ENCODE data around the gene GTPBP1. TPM values are rescaled to one million over a fixed set of nuclear protein-coding genes. Genes with fewer than 3 reads are reported as not detected.

The GTPBP1 gene
- total RNA-seq, 3 donors from 2014 or later (not counting 1 experiment from before 2014, with no cell fraction given), result 236 to 259 (median 249) TPM

DNA sequence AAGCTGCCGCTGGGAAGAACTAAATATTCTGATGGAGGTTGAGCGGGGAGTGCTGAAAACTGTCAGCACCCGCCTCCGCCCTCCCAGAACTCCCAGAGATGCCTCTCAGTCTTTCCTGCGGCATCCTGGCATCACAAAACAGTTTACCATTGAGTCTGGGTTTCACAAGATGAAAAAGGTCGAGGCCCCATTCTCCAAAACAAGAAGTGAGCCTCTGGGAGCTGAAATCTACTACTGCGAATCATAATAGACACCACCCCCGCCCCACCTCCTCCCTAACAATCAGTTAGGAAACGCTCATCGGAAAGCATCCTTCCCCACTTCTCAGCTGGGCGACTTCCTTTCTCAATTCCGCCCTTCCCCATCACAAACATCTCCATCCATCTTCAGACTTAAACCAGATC is 49.0 kb downstream of the GTPBP1 start:
- Mint-ChIP-seq H3K27ac (peak overlapping the region; percentile 88 to 98), H3K27me3 (ENCODE audit: low read depth in 2 of 2) (no peaks in the 10 kb centered on the region), H3K4me1 (peaks cover 65 to 82% of the 10 kb centered on the region in 2 donors), H3K4me3 (peak overlapping the region; percentile 99), H3K9me3 (no peaks in the 10 kb centered on the region), H3K36me3 (peaks cover 7% of the 10 kb centered on the region)
- no peaks in the 10 kb centered on the region for H3K9me3 ChIP-seq (ENCODE audit: control insufficient read depth, insufficient read depth, low read length)
- H3K36me3 ChIP-seq (ENCODE audit: control insufficient read depth, insufficient read depth, low read length), result peaks cover 38% of the 10 kb centered on the region
- intact Hi-C loops (cut with micrococcal nuclease), result loop anchor here (5.0 to 10.0 kb wide), 2 partner anchors 38 to 250 kb away; partner anchors contain the start of genes DDX17 and DNAL4
- H3K4me1 ChIP-seq (ENCODE audit: control insufficient read depth, insufficient read depth, low read length), result peaks cover 79% of the 10 kb centered on the region
- 0% methylated on average over 12 of the region's 12 CpGs for WGBS (ENCODE audit: insufficient coverage)
- TF ChIP-seq CTCF (IDR thresholded peaks at IDR 0.05), result no peak
- H3K27me3 ChIP-seq (ENCODE audit: control insufficient read depth, insufficient read depth, low read length), result no peaks in the 10 kb centered on the region
- no peak for ATAC-seq
- peak in 1 of 2 donors; percentile 62 for DNase-seq
- H3K4me3 ChIP-seq (ENCODE audit: low read length), result peak overlapping the region; percentile 93
- peak overlapping the region; percentile 86 for H3K27ac ChIP-seq (ENCODE audit: low read length)

DNA sequence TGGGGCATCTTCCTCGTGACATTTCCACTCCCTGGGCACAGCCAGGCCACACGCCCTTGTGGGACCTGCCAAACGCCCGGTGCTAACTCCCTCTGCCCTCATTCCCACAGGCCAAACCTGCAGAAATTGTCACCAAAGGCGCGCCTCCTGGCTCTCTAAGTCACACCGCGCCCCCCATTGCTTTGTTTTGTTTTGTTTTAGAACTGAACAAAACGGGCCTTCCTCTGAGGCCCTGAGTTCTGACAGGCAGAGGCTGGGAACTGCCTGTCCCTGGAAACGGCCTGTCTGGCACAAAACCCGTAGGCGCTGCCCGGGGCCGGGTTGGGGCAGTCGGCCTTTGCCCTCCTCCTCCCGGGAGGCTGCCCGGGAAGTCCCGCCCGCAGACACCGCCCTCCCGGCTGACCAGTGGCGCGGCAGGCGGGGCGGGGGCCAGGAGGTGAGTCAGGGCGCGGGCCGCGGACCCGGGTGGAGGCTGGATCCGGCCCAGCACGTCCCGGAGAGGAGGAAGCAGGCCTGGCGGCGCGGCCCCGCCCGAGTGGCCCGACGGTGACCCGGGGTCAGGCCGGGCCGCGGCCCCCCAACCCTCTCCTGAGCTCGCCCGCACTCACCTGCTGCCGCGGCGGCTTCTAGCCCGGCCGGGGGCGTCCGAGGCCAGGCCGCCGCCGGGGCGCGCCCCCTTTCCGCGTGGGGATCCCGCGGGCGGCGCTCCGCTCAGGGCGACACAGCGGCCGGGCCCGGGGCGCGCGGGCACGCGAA is 49.6 kb downstream of the GTPBP1 start:
- Histone ChIP-seq H3K4me1 (ENCODE audit: control insufficient read depth, insufficient read depth, low read length) (peaks cover 79% of the 10 kb centered on the region), H3K27me3 (ENCODE audit: control insufficient read depth, insufficient read depth, low read length) (no peaks in the 10 kb centered on the region), H3K4me3 (ENCODE audit: low read length) (peak overlapping the region; percentile 93), H3K9me3 (ENCODE audit: control insufficient read depth, insufficient read depth, low read length) (no peaks in the 10 kb centered on the region), H3K36me3 (ENCODE audit: control insufficient read depth, insufficient read depth, low read length) (peaks cover 32% of the 10 kb centered on the region), H3K27ac (ENCODE audit: low read length) (peak overlapping the region; percentile 86)
- under 1% methylated on average over 74 of the region's 74 CpGs for WGBS (ENCODE audit: insufficient coverage)
- H3K27ac Mint-ChIP-seq, result peak overlapping the region; percentile 88 to 98
- peaks cover 65 to 76% of the 10 kb centered on the region in 2 donors for H3K4me1 Mint-ChIP-seq
- H3K27me3 Mint-ChIP-seq (ENCODE audit: low read depth in 2 of 2), result no peaks in the 10 kb centered on the region
- no peak for TF ChIP-seq CTCF (IDR thresholded peaks at IDR 0.05)
- peak; percentile 28 to 68 (median 32) for ATAC-seq
- peak overlapping the region; percentile 99 for H3K4me3 Mint-ChIP-seq
- H3K9me3 Mint-ChIP-seq, result no peaks in the 10 kb centered on the region
- peaks cover 7% of the 10 kb centered on the region for H3K36me3 Mint-ChIP-seq
- peak; percentile 64 to 74 for DNase-seq
- intact Hi-C loops (cut with micrococcal nuclease), result loop anchor here (5.0 to 10.0 kb wide), 2 partner anchors 37 to 251 kb away; partner anchors contain the start of genes DDX17 and DNAL4

DNA sequence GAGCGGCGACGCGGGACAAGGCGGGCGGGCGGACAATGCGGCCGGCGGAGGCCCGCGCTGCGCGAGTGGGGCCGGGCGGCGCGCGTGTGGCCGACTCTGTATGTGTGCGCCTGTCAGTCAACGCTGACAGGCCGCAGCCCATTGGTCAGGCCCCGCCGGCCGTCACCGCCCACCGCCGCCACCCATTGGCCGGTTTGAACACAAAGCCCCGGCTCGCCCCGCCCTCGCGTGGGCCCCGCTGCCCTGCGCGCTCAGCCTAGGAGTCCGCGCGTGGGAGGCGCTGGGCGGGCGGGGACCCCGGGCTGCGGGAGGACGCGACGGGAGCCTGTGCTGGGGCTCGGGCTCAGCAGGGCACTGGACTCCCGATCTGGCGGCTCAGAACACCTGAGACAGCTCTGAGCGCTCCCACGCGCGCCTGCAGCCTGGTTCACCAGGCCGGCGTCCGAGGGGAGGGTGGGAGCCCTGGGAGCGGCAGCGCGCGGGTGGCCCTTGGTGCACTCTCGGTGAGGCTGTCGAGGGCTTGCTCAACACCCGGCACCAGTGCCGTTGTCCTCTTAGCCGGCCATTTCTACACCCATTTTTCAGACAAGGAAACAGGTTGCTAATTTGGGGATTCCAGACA is 50.3 kb downstream of the GTPBP1 start, which contains the start of gene SUN2:
Gene SUN2, minus strand, starts transcription at position 88 of the 622 bp plus-strand sequence. CDS start 3,370 bp downstream, outside the sequence.
- H3K4me1 Mint-ChIP-seq, result peaks cover 64 to 69% of the 10 kb centered on the region in 2 donors
- under 1% methylated on average over 68 of the region's 68 CpGs for WGBS (ENCODE audit: insufficient coverage)
- TF ChIP-seq CTCF (IDR thresholded peaks at IDR 0.05), result no peak

More for the DNA sequence above, 50.3 kb downstream of the GTPBP1 start, which contains the start of gene SUN2:
- peak; percentile 76 to 90 (median 82) for ATAC-seq
- H3K9me3 ChIP-seq (ENCODE audit: control insufficient read depth, insufficient read depth, low read length), result no peaks in the 10 kb centered on the region
- intact Hi-C loops (cut with micrococcal nuclease), result loop anchor here (2.0 to 10.0 kb wide), 3 partner anchors 36 to 251 kb away; partner anchors contain the start of genes DDX17, DNAL4 and GTPBP1
- H3K4me3 ChIP-seq (ENCODE audit: low read length), result peak within 1 kb of the TSS; percentile 93
- Mint-ChIP-seq H3K27me3 (ENCODE audit: low read depth in 2 of 2) (no peaks in the 10 kb centered on the region), H3K4me3 (peak within 1 kb of the TSS; percentile 99), H3K9me3 (no peaks in the 10 kb centered on the region), H3K36me3 (peaks cover 7% of the 10 kb centered on the region), H3K27ac (peak within 1 kb of the TSS; percentile 88 to 98)
- no peaks in the 10 kb centered on the region for H3K27me3 ChIP-seq (ENCODE audit: control insufficient read depth, insufficient read depth, low read length)
- peaks cover 25% of the 10 kb centered on the region for H3K36me3 ChIP-seq (ENCODE audit: control insufficient read depth, insufficient read depth, low read length)
- H3K27ac ChIP-seq (ENCODE audit: low read length), result peak within 1 kb of the TSS; percentile 86
- peak; percentile 96 to 97 for DNase-seq
- peaks cover 79% of the 10 kb centered on the region for H3K4me1 ChIP-seq (ENCODE audit: control insufficient read depth, insufficient read depth, low read length)
